Lung (tissue), 12 donors: ENCODE data around the gene RARRES2. TPM values are rescaled to one million over a fixed set of nuclear protein-coding genes. Genes with fewer than 3 reads are reported as not detected.

ENCODE experiments used
- ATAC-seq: fragments of 200-7000 bp; cut with Tn5 transposase; one replicate; pipeline ENCODE4 v1.9.1; 2020; ENCODE audit warnings: moderate number of reproducible peaks; ENCODE audit not compliant: insufficient read depth, low FRiP score
- DNase-seq, 3 donors: peaks; one replicate each; pipeline ENCODE4 v3.0.0-alpha.2; 2013 to 2017
- H3K27ac ChIP-seq, 2 donors: one replicate each; pipeline ENCODE4 v1.5.1; 2013; ENCODE audit warnings: mild to moderate bottlenecking in 2 of 2, moderate library complexity in 2 of 2, control low read depth in 1 of 2, inconsistent platforms in 1 of 2, low read depth in 1 of 2, low read length in 1 of 2
- H3K27me3 ChIP-seq, 3 donors: one replicate each; pipeline ENCODE4 v1.5.1; 2013; ENCODE audit warnings: low read length in 2 of 3; ENCODE audit not compliant: control insufficient read depth in 3 of 3, insufficient read depth in 3 of 3
- H3K36me3 ChIP-seq, 4 donors: one replicate each; pipeline ENCODE4 v1.5.1; 2013; ENCODE audit warnings: low read length in 4 of 4, mild to moderate bottlenecking in 1 of 4, moderate library complexity in 1 of 4; ENCODE audit not compliant: control insufficient read depth in 4 of 4, insufficient read depth in 4 of 4
- H3K4me1 ChIP-seq, 5 donors: one replicate each; pipeline ENCODE4 v1.5.1; 2013; ENCODE audit warnings: low read length in 5 of 5, mild to moderate bottlenecking in 2 of 5, moderate library complexity in 1 of 5; ENCODE audit not compliant: control insufficient read depth in 5 of 5, insufficient read depth in 5 of 5
- H3K4me3 ChIP-seq: one replicate; pipeline ENCODE4 v1.5.1; 2013; ENCODE audit warnings: mild to moderate bottlenecking, control low read depth, moderate library complexity
- H3K9ac ChIP-seq, 2 donors: one replicate each; pipeline ENCODE4 v1.5.1; 2013; ENCODE audit warnings: low read length in 2 of 2, control low read depth in 1 of 2; ENCODE audit not compliant: insufficient read depth in 1 of 2
- H3K9me3 ChIP-seq, 4 donors: one replicate each; pipeline ENCODE4 v1.5.1; 2013; ENCODE audit warnings: low read length in 3 of 4, mild to moderate bottlenecking in 1 of 4, moderate library complexity in 1 of 4; ENCODE audit not compliant: control insufficient read depth in 4 of 4, insufficient read depth in 3 of 4
- CTCF ChIP-seq: IDR thresholded peaks from 2 replicates; pipeline ENCODE4 v1.5.1; 2012; ENCODE audit warnings: mild to moderate bottlenecking; ENCODE audit errors: control extremely low read depth, extremely low read depth
- WGBS, 2 donors: extraction: QIAGEN DNeasy Blood & Tissue Kit; methylation state at CpG; one replicate each; pipeline ENCODE4 v1.1.7; 2013; 5-methylcytosine and 5-hydroxymethylcytosine counted together
- polyA plus RNA-seq, 2 donors: library from polyadenylated mRNA; stranded (reverse); fragments of 200-250 nt; gene quantifications; one replicate each; pipeline ENCODE4 v1.2.1, GENCODE V29; 2013
- total RNA-seq, 2 donors: library from RNA; depleted of rRNA in 1 of 2; stranded (reverse); fragments of >200 nt in 1 of 2; gene quantifications; one replicate each; pipeline ENCODE4 v1.2.1, GENCODE V29; 2014 to 2021
- donor health status: control.
- donor health status: control.
- donor health status: Bipolar disorder and iron deficiency.
- donor health status: healthy.
- donor health status: DM: yes; HTN: yes; CAD: no.

RARRES2 gene
- total and polyA plus RNA-seq, 4 donors: 123 to 212 (median 163) TPM

GRCh38 chr7:150360363-150361058 is 19.1 kb upstream of the RARRES2 start:
- H3K9ac ChIP-seq: no peak overlapping the region
- DNase-seq: no peak
- no peaks in the 10 kb centered on the region for H3K4me1 ChIP-seq
- no peaks in the 10 kb centered on the region for H3K9me3 ChIP-seq
- H3K4me3 ChIP-seq: no peak overlapping the region
- H3K36me3 ChIP-seq: no peaks in the 10 kb centered on the region
- TF ChIP-seq CTCF: no peak
- 80 to 86% methylated on average over 5 of the region's 5 CpGs for WGBS, 2 donors
- no peak overlapping the region for H3K27ac ChIP-seq
- H3K27me3 ChIP-seq: no peaks in the 10 kb centered on the region
- ATAC-seq: no peak

- Histone ChIP-seq H3K27me3 (no peaks in the 10 kb centered on the region), H3K9me3 (no peaks in the 10 kb centered on the region), H3K9ac (no peak overlapping the region), H3K36me3 (no peaks in the 10 kb centered on the region), H3K4me3 (no peak overlapping the region), H3K4me1 (no peaks in the 10 kb centered on the region), H3K27ac (no peak overlapping the region)
- DNase-seq (no peak), ATAC-seq (no peak)
- no peak for TF ChIP-seq CTCF
- WGBS, 2 donors: 94 to 100% methylated on average over 2 of the region's 2 CpGs
Observed at GRCh38 chr7:150359622-150360362, 18.4 kb upstream of the RARRES2 start.

- Histone ChIP-seq H3K4me1 (no peaks in the 10 kb centered on the region), H3K36me3 (no peaks in the 10 kb centered on the region), H3K9ac (no peak overlapping the region), H3K4me3 (no peak overlapping the region), H3K27me3 (no peaks in the 10 kb centered on the region), H3K9me3 (no peaks in the 10 kb centered on the region), H3K27ac (no peak overlapping the region)
- TF ChIP-seq CTCF: no peak
- ATAC-seq: no peak
- WGBS, 2 donors: 87% methylated on average over 4 of the region's 4 CpGs
- no peak for DNase-seq
Observed at GRCh38 chr7:150358988-150359621, 17.7 kb upstream of the RARRES2 start.
